ENCODE data around the gene CCSER1.
"Not testable (repeated sequence)": the region's sequence is repeated elsewhere in the genome, so short reads cannot be mapped to it uniquely, and the experiment has no call there.

The CCSER1 gene

GRCh38 chr4:91228659-91229058 is 1101.5 kb downstream of the CCSER1 start:
- no peak for DNase-seq

GRCh38 chr4:91233164-91233563 is 1106.0 kb downstream of the CCSER1 start:
- DNase-seq: no peak

GRCh38 chr4:91243132-91243531 is 1115.9 kb downstream of the CCSER1 start:
- DNase-seq: no peak

- no peak for DNase-seq
These were observed 1128.8 kb downstream of the CCSER1 start for GRCh38 chr4:91256043-91256442.

- no peak for DNase-seq
These were observed 1129.6 kb downstream of the CCSER1 start for GRCh38 chr4:91256751-91257150.

GRCh38 chr4:91257721-91258120 is 1130.5 kb downstream of the CCSER1 start:
- DNase-seq: no peak

- DNase-seq: no peak
These were observed 1131.1 kb downstream of the CCSER1 start for GRCh38 chr4:91258326-91258725.

GRCh38 chr4:91267543-91267942 is 1140.3 kb downstream of the CCSER1 start:
- no peak for DNase-seq

GRCh38 chr4:91268481-91268880 is 1141.3 kb downstream of the CCSER1 start:
- DNase-seq: not testable (repeated sequence)

- DNase-seq: no peak
These were observed 1141.7 kb downstream of the CCSER1 start for GRCh38 chr4:91268913-91269312.

GRCh38 chr4:91279899-91280298 is 1152.7 kb downstream of the CCSER1 start:
- no peak for DNase-seq

- DNase-seq: peak; percentile 28
These were observed 1153.5 kb downstream of the CCSER1 start for GRCh38 chr4:91280551-91281290.

- no peak for DNase-seq
These were observed 1155.0 kb downstream of the CCSER1 start for GRCh38 chr4:91282217-91282616.

GRCh38 chr4:91283726-91284230 is 1156.6 kb downstream of the CCSER1 start:
- DNase-seq: no peak

- no peak for DNase-seq
These were observed 1157.3 kb downstream of the CCSER1 start for GRCh38 chr4:91284480-91284879.

- DNase-seq: no peak
These were observed 1158.3 kb downstream of the CCSER1 start for GRCh38 chr4:91285487-91285886.

GRCh38 chr4:91288702-91289311 is 1161.6 kb downstream of the CCSER1 start:
- no peak for DNase-seq

GRCh38 chr4:91298156-91298700 is 1171.0 kb downstream of the CCSER1 start:
- no peak for DNase-seq

- DNase-seq: no peak
These were observed 1171.6 kb downstream of the CCSER1 start for GRCh38 chr4:91298824-91299223.

GRCh38 chr4:91302120-91302519 is 1174.9 kb downstream of the CCSER1 start:
- DNase-seq: no peak

GRCh38 chr4:91304292-91304691 is 1177.1 kb downstream of the CCSER1 start:
- no peak for DNase-seq

GRCh38 chr4:91317434-91317833 is 1190.2 kb downstream of the CCSER1 start:
- DNase-seq: no peak

GRCh38 chr4:91319556-91320268 is 1192.5 kb downstream of the CCSER1 start:
- no peak for DNase-seq

GRCh38 chr4:91322961-91323360 is 1195.8 kb downstream of the CCSER1 start:
- peak; percentile 39 for DNase-seq
